Ovary (tissue), 3 donors: Measurements from ENCODE around the gene TSPEAR.

Source experiments
- POLR2A ChIP-seq: fragments of 450-650 bp; IDR thresholded peaks from one replicate; pipeline ENCODE4 v1.6.1; 2017; ENCODE audit warnings: antibody characterized with exemption, mild to moderate bottlenecking, moderate library complexity
- TF ChIP-seq, protein P1 (sequence below), 3 donors: fragments of 450-650 bp in 2 of 3; fragments of 200-600 bp in 1 of 3; IDR thresholded peaks; one replicate each; pipeline versions ENCODE4 v1.5.1 to v1.8.0; 2016 to 2022; ENCODE audit warnings: antibody characterized with exemption in 3 of 3, mild to moderate bottlenecking in 1 of 3
- donor health status: DM: no; HTN: no; CAD: no.

DNA sequence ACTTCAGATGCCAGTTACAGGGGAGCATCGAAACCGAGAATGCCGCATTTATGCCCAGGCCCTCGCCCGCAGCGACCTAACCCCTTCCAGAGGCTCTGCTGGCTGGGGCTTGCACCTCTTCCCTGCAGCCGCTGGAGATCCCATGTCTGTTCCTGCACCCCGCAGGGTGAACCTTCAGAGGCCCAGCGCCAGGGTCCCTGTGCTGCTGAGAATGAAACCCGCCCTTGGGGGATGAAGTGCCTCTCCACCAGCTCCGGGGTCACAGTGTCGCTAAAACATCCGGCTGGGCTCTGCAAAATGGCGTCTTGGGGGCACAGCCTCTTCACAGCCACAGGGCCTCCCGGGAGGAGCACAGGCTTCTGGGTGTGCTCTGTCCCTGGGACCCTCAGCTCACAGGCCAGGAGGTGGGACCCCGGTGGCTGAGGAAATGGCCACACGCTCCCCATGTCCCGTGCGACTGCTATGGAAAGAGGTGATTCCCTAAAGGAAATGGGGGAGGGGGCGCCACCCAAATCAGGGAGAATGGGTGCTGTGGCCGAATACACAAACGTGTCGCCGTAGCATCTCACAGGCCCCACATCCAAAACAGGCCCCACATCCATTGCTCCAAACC is 39.9 kb upstream of the TSPEAR start:
- TF ChIP-seq, protein P1, sequence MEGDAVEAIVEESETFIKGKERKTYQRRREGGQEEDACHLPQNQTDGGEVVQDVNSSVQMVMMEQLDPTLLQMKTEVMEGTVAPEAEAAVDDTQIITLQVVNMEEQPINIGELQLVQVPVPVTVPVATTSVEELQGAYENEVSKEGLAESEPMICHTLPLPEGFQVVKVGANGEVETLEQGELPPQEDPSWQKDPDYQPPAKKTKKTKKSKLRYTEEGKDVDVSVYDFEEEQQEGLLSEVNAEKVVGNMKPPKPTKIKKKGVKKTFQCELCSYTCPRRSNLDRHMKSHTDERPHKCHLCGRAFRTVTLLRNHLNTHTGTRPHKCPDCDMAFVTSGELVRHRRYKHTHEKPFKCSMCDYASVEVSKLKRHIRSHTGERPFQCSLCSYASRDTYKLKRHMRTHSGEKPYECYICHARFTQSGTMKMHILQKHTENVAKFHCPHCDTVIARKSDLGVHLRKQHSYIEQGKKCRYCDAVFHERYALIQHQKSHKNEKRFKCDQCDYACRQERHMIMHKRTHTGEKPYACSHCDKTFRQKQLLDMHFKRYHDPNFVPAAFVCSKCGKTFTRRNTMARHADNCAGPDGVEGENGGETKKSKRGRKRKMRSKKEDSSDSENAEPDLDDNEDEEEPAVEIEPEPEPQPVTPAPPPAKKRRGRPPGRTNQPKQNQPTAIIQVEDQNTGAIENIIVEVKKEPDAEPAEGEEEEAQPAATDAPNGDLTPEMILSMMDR (IDR thresholded peaks at IDR 0.05): no peak
- TF ChIP-seq POLR2A: no peak
